Mesenchymal stem cell (in vitro differentiated cells and primary cell): ENCODE measurements around the gene OPA1.

Experiments used
- DNase-seq: peaks from one replicate; pipeline ENCODE4 v3.0.0-alpha.2; 2013
- H2AFZ ChIP-seq: one replicate; pipeline ENCODE4 v1.6.1; 2013; ENCODE audit warnings: low read depth, mild to moderate bottlenecking, control low read depth, inconsistent platforms, low read length, moderate library complexity
- H2AK5ac ChIP-seq: 2 replicates; pipeline ENCODE4 v1.6.1; 2013; ENCODE audit warnings: low read length, moderate library complexity, mild to moderate bottlenecking, inconsistent platforms; ENCODE audit not compliant: severe bottlenecking
- H2BK120ac ChIP-seq: one replicate; pipeline ENCODE4 v1.6.1; 2013; ENCODE audit warnings: low read depth, mild to moderate bottlenecking, inconsistent platforms, low read length, moderate library complexity
- H2BK12ac ChIP-seq, 2 experiments: one replicate each; pipeline ENCODE4 v1.6.1; 2013; ENCODE audit warnings: inconsistent platforms in 2 of 2, low read length in 2 of 2, mild to moderate bottlenecking in 2 of 2, moderate library complexity in 2 of 2, control low read depth in 1 of 2
- H2BK15ac ChIP-seq: one replicate; pipeline ENCODE4 v1.6.1; 2013; ENCODE audit warnings: mild to moderate bottlenecking, low read depth, inconsistent platforms; ENCODE audit not compliant: poor library complexity, severe bottlenecking
- H2BK5ac ChIP-seq: 2 replicates; pipeline ENCODE4 v1.6.1; 2013; ENCODE audit warnings: low read depth, mild to moderate bottlenecking, low read length, control low read depth, inconsistent platforms; ENCODE audit not compliant: poor library complexity, severe bottlenecking
- H3K14ac ChIP-seq, 2 experiments: one replicate each; pipeline ENCODE4 v1.6.1; 2013; ENCODE audit warnings: inconsistent platforms in 2 of 2, low read length in 2 of 2, control low read depth in 1 of 2, mild to moderate bottlenecking in 1 of 2, moderate library complexity in 1 of 2
- H3K18ac ChIP-seq, 2 experiments: one replicate each; pipeline ENCODE4 v1.6.1; 2013; ENCODE audit warnings: inconsistent platforms in 2 of 2, low read length in 2 of 2, control low read depth in 1 of 2, low read depth in 1 of 2, mild to moderate bottlenecking in 1 of 2
- H3K23ac ChIP-seq, 2 experiments: one replicate each; pipeline ENCODE4 v1.6.1; 2013; ENCODE audit warnings: inconsistent platforms in 2 of 2, low read length in 2 of 2, mild to moderate bottlenecking in 2 of 2, moderate library complexity in 2 of 2, control low read depth in 1 of 2
- H3K27ac ChIP-seq: 2 replicates; pipeline ENCODE4 v1.5.1; 2013; ENCODE audit warnings: mild to moderate bottlenecking, moderate library complexity, low read length, control low read depth, inconsistent platforms; ENCODE audit not compliant: poor library complexity, severe bottlenecking
- H3K27me3 ChIP-seq, 2 experiments: 2 replicates each; pipeline versions ENCODE4 v1.6.1 to v1.7.0; 2013; ENCODE audit warnings: low read length in 2 of 2, mild to moderate bottlenecking in 2 of 2, moderate library complexity in 2 of 2, control low read depth in 1 of 2, inconsistent platforms in 1 of 2; ENCODE audit not compliant: control insufficient read depth in 1 of 2, insufficient read depth in 1 of 2
- H3K36me3 ChIP-seq, 2 experiments: 2 replicates each; pipeline versions ENCODE4 v1.6.1 to v1.7.0; 2013; ENCODE audit warnings: low read length in 2 of 2, control low read depth in 1 of 2, inconsistent platforms in 1 of 2, low read depth in 1 of 2, mild to moderate bottlenecking in 1 of 2; ENCODE audit not compliant: insufficient read depth in 2 of 2, control insufficient read depth in 1 of 2
- H3K4ac ChIP-seq, 2 experiments: one replicate each; pipeline ENCODE4 v1.6.1; 2013; ENCODE audit warnings: inconsistent platforms in 2 of 2, low read length in 2 of 2, mild to moderate bottlenecking in 2 of 2, moderate library complexity in 2 of 2, control low read depth in 1 of 2, low read depth in 1 of 2
- H3K4me1 ChIP-seq: 2 replicates; pipeline ENCODE4 v1.6.1; 2013; ENCODE audit warnings: low read depth, low read length, control low read depth; ENCODE audit not compliant: control insufficient read depth, insufficient read depth
- H3K4me2 ChIP-seq: 2 replicates; pipeline ENCODE4 v1.6.1; 2013; ENCODE audit warnings: low read length, mild to moderate bottlenecking, inconsistent platforms; ENCODE audit not compliant: poor library complexity, severe bottlenecking
- H3K4me3 ChIP-seq, 2 experiments: 2 replicates each; pipeline versions ENCODE4 v1.5.1 to v1.7.0; 2013; ENCODE audit warnings: low read length in 2 of 2, mild to moderate bottlenecking in 2 of 2, control low read depth in 1 of 2, low read depth in 1 of 2; ENCODE audit not compliant: insufficient read depth in 1 of 2
- H3K79me1 ChIP-seq: replicated peaks from 2 replicates; pipeline ENCODE4 v1.6.1; 2013; ENCODE audit warnings: mild to moderate bottlenecking, control low read depth, low read length, inconsistent platforms; ENCODE audit not compliant: poor library complexity, severe bottlenecking
- H3K9ac ChIP-seq: 2 replicates; pipeline ENCODE4 v1.7.0; 2013; ENCODE audit warnings: mild to moderate bottlenecking, low read length, moderate library complexity
- H3K9me3 ChIP-seq: 2 replicates; pipeline ENCODE4 v1.7.0; 2013; ENCODE audit warnings: mild to moderate bottlenecking, low read length; ENCODE audit not compliant: control insufficient read depth
- H4K8ac ChIP-seq: one replicate; pipeline ENCODE4 v1.6.1; 2013; ENCODE audit warnings: inconsistent platforms, mild to moderate bottlenecking, low read length, moderate library complexity
- H4K91ac ChIP-seq: one replicate; pipeline ENCODE4 v1.6.1; 2013; ENCODE audit warnings: mild to moderate bottlenecking, low read length, inconsistent platforms
- WGBS: methylation state at CpG from one replicate; pipeline ENCODE4 v1.1.7; 2013; ENCODE audit warnings: mixed read lengths; 5-methylcytosine and 5-hydroxymethylcytosine counted together

OPA1 gene

DNA sequence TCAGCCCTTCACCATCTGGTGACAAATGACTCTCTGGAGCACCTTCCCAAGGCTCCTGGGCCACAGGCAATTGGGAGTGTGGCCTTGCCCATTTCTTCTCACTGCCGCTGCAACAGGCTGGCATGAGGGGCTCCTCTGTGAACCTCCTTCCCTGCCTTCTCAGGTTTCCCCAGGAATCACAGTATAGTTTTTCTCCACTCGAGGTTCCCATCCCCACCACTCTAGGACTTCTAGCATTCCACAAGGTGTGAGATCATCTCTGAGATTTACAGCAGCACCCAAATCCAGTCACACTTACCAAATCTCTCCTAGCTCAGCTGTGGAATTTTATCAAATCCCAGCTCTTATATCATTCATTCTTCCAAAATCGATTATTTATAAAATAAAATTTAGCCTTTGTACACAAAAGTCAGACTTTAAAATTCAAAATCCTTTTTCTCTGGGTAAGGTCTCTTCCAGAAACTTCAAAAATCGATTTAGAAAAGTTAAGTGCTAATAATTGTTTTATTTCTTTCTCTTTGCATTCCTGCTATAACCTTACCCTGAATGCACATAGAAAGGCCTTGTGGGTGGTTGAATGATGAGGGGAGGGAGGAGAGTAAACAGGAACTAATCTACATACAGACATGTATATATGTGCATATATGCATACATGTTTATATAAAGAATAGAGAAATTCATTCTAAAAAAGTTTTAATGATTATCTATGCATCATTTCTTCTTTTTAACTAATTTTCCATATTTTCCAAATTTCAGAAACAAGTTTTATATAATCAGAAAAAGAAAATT, 19.4 kb upstream of the OPA1 start:
- 51% methylated on average over 3 of the region's 4 CpGs for WGBS
- peaks cover 0 to 7% of the 10 kb centered on the region in 2 experiments for H3K27me3 ChIP-seq
- H4K8ac ChIP-seq: no peak overlapping the region
- H3K4me3 ChIP-seq: no peak overlapping the region
- no peak overlapping the region for H3K18ac ChIP-seq
- H2AK5ac ChIP-seq: no peak overlapping the region
- H2BK12ac ChIP-seq: no peak overlapping the region
- H3K4me2 ChIP-seq: no peak overlapping the region
- H3K4me1 ChIP-seq: peaks cover 4% of the 10 kb centered on the region
- no peak overlapping the region for H2BK5ac ChIP-seq
- no peak overlapping the region for H2BK15ac ChIP-seq
- no peak overlapping the region for H2AFZ ChIP-seq
- H3K36me3 ChIP-seq: no peaks in the 10 kb centered on the region
- H3K9me3 ChIP-seq: no peaks in the 10 kb centered on the region
- H3K27ac ChIP-seq: no peak overlapping the region
- H2BK120ac ChIP-seq: no peak overlapping the region
- no peak overlapping the region for H3K14ac ChIP-seq
- no peak overlapping the region for H3K4ac ChIP-seq
- H3K23ac ChIP-seq: no peak overlapping the region
- no peak overlapping the region for H4K91ac ChIP-seq
- no peaks in the 10 kb centered on the region for H3K79me1 ChIP-seq
- no peak overlapping the region for H3K9ac ChIP-seq
- no peak for DNase-seq

DNA sequence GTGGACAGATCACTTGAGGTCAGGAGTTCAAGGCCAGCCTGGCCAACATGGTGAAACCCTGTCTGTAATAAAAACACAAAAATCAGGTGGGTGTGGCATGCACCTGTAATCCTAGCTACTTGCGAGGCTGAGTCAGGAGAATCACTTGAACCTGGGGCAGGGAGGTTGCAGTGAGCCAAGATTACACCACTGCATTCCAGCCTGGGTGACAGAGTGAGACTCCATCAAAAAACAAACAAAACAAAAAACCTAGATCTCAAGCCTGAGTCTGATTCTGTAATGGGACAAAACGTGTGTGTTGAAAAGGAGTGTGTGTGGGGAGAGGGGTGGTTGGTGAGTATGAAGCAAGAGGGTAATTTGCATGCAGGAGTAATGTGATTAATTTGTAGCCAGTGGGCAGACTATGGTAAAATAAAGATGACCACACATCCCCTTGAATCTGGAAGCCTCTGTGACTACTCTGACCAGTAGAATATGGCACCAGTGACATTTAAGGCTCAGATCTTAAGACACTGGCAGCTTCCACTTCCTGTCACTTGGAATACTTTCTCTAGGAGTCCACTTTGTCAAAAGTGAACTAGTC, 18.4 kb upstream of the OPA1 start:
- H2BK5ac ChIP-seq: no peak overlapping the region
- H2AFZ ChIP-seq: no peak overlapping the region
- H3K36me3 ChIP-seq: no peaks in the 10 kb centered on the region
- no peaks in the 10 kb centered on the region for H3K9me3 ChIP-seq
- 76% methylated on average over 2 of the region's 2 CpGs for WGBS
- H3K27ac ChIP-seq: no peak overlapping the region
- H3K79me1 ChIP-seq: no peaks in the 10 kb centered on the region
- H3K23ac ChIP-seq: no peak overlapping the region
- no peak overlapping the region for H2AK5ac ChIP-seq
- H3K27me3 ChIP-seq: peaks cover 0 to 12% of the 10 kb centered on the region in 2 experiments
- H3K18ac ChIP-seq: no peak overlapping the region
- H3K4me3 ChIP-seq: no peak overlapping the region
- no peak overlapping the region for H4K91ac ChIP-seq
- no peak overlapping the region for H2BK12ac ChIP-seq
- no peak overlapping the region for H3K14ac ChIP-seq
- H2BK15ac ChIP-seq: no peak overlapping the region
- DNase-seq: no peak
- H4K8ac ChIP-seq: no peak overlapping the region
- H3K4me1 ChIP-seq: peaks cover 4% of the 10 kb centered on the region
- no peak overlapping the region for H3K4ac ChIP-seq
- H3K4me2 ChIP-seq: no peak overlapping the region
- no peak overlapping the region for H2BK120ac ChIP-seq
- H3K9ac ChIP-seq: no peak overlapping the region

DNA sequence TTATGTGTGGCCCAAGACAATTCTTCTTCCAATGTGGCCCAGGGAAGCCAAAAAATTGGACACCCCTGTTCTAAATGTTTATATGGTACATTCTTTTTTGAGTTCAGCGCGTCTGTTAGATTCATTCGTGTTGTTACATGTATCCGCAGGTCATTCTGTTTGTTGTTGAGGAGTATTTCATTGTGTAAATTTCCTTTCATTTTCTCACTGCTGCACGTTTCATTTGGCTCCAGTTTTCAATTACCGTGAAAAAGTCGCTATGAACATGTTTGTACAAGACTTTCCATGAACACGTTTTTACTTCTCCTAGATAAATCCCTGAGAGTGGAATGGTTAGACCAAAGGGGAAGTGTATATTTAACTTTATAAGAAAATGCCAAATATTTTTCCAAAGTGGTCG, 7.5 kb upstream of the OPA1 start:
- Histone ChIP-seq H3K18ac (no peak overlapping the region), H3K36me3 (no peaks in the 10 kb centered on the region), H3K9me3 (no peaks in the 10 kb centered on the region), H3K4me3 (no peak overlapping the region), H3K9ac (no peak overlapping the region), H3K27me3 (no peaks in the 10 kb centered on the region), H3K4me2 (no peak overlapping the region), H2AFZ (no peak overlapping the region), H3K4ac (no peak overlapping the region), H2BK120ac (no peak overlapping the region), H2AK5ac (no peak overlapping the region), H3K4me1 (no peaks in the 10 kb centered on the region), H3K23ac (no peak overlapping the region), H2BK15ac (no peak overlapping the region), H4K8ac (no peak overlapping the region), H3K14ac (no peak overlapping the region), H4K91ac (no peak overlapping the region), H2BK12ac (no peak overlapping the region), H2BK5ac (no peak overlapping the region), H3K27ac (no peak overlapping the region), H3K79me1 (no peaks in the 10 kb centered on the region)
- DNase-seq: no peak
- WGBS: 69% methylated on average over 6 of the region's 9 CpGs

DNA sequence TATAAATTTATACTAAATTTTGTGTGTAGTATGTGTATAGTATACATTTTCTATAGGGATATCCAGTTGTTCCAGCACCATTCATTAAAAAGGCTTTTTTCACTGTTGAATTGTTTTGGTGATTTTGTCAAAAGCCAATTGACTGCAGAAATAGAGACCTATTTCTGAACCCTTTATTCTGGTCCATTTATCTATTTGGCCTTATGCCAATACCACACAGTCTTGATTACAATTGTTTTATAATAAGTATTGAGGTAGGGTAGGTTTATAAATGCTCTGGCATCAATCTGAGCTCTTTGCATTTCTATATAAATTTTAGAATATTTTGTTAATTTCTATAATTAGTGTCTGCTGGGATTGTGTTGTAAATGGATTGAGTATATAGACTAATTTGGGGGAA, 6.5 kb upstream of the OPA1 start:
- H3K27me3 ChIP-seq: no peaks in the 10 kb centered on the region

More for the DNA sequence above, 6.5 kb upstream of the OPA1 start:
- Histone ChIP-seq H3K9me3 (no peaks in the 10 kb centered on the region), H3K79me1 (no peaks in the 10 kb centered on the region), H2BK12ac (no peak overlapping the region), H3K23ac (no peak overlapping the region), H3K9ac (no peak overlapping the region), H4K91ac (no peak overlapping the region), H3K4me2 (no peak overlapping the region), H2AFZ (no peak overlapping the region), H3K4me1 (no peaks in the 10 kb centered on the region), H3K36me3 (no peaks in the 10 kb centered on the region), H3K14ac (no peak overlapping the region), H3K27ac (no peak overlapping the region), H4K8ac (no peak overlapping the region), H3K4ac (no peak overlapping the region), H2BK5ac (no peak overlapping the region), H3K18ac (no peak overlapping the region), H2BK120ac (no peak overlapping the region), H3K4me3 (no peak overlapping the region), H2AK5ac (no peak overlapping the region), H2BK15ac (no peak overlapping the region)
- no peak for DNase-seq
